Renal cortex interstitium (tissue), 11 donors: ENCODE data around the gene STXBP5. TPM values are rescaled to one million over a fixed set of nuclear protein-coding genes. Genes with fewer than 3 reads are reported as not detected.
A peak's percentile ranks its signal among the peaks of the same experiment; 100 is the strongest.

Experiments used
- DNase-seq, 11 donors: peaks; one replicate each; pipeline ENCODE4 v3.0.0-alpha.2; 2013; ENCODE audit warnings: low read depth in 9 of 11, low spot score in 4 of 11; ENCODE audit errors: extremely low read depth in 1 of 11
- polyA plus RNA-seq, 3 donors: library from polyadenylated mRNA; unstranded; fragments of 120-200 nt; gene quantifications; one replicate each; pipeline ENCODE4 v1.2.1, GENCODE V29; 2013; ENCODE audit not compliant: insufficient read length in 3 of 3

The STXBP5 gene
- polyA plus RNA-seq, 3 donors = 12.3 to 15.4 (median 12.3) TPM

- no peak for DNase-seq
Measured at GRCh38 chr6:147173675-147174308, 30.4 kb upstream of the STXBP5 start.

GRCh38 chr6:147176795-147177194 lies 27.4 kb upstream of the STXBP5 start:
- no peak for DNase-seq

GRCh38 chr6:147177286-147177685 lies 26.9 kb upstream of the STXBP5 start:
- no peak for DNase-seq

- no peak for DNase-seq
Measured at GRCh38 chr6:147178355-147178754, 25.9 kb upstream of the STXBP5 start.

GRCh38 chr6:147179809-147180208 lies 24.4 kb upstream of the STXBP5 start:
- DNase-seq = no peak

- no peak for DNase-seq
Measured at GRCh38 chr6:147180926-147181325, 23.3 kb upstream of the STXBP5 start.

- no peak for DNase-seq
Measured at GRCh38 chr6:147184379-147184778, 19.8 kb upstream of the STXBP5 start.

- no peak for DNase-seq
Measured at GRCh38 chr6:147185216-147185615, 19.0 kb upstream of the STXBP5 start.

- no peak for DNase-seq
Measured at GRCh38 chr6:147190556-147190955, 13.7 kb upstream of the STXBP5 start.

GRCh38 chr6:147192278-147192911 lies 11.8 kb upstream of the STXBP5 start:
- no peak for DNase-seq

- DNase-seq = no peak
Measured at GRCh38 chr6:147194652-147195411, 9.4 kb upstream of the STXBP5 start.

GRCh38 chr6:147195510-147195909 lies 8.7 kb upstream of the STXBP5 start:
- DNase-seq = no peak

- DNase-seq = no peak
Measured at GRCh38 chr6:147195987-147196386, 8.2 kb upstream of the STXBP5 start.

GRCh38 chr6:147200711-147201110 lies 3.5 kb upstream of the STXBP5 start:
- DNase-seq = no peak

- peak in 2 of 11 donors; percentile 12 to 30 for DNase-seq
Measured at GRCh38 chr6:147201885-147202515, 2.2 kb upstream of the STXBP5 start.

GRCh38 chr6:147202516-147203310 lies 1.5 kb upstream of the STXBP5 start:
- DNase-seq = peak; percentile 82 to 98 (median 91)

- peak in 9 of 11 donors; percentile 34 to 74 (median 60) for DNase-seq
Measured at GRCh38 chr6:147203311-147204059, 732 bp upstream of the STXBP5 start.

GRCh38 chr6:147204843-147205311 lies 660 bp downstream of the STXBP5 start:
- no peak for DNase-seq
